ENCODE measurements around the gene FADS2. TPM values are rescaled to one million over a fixed set of nuclear protein-coding genes. Genes with fewer than 3 reads are reported as not detected.

The FADS2 gene
- total RNA-seq, 1 experiment from 2014 or later = 1,097 TPM

GRCh38 chr11:61905801-61906521 lies 77.9 kb downstream of the FADS2 start:
- ChIA-PET CTCF (no interaction called here), POLR2A (ENCODE audit: low non-redundant PET) (no interaction called here)
- H3K4me1 ChIP-seq (ENCODE audit: insufficient read depth, low read length, poor library complexity, severe bottlenecking) = no peaks in the 10 kb centered on the region
- TF ChIP-seq EZH2 (IDR thresholded peaks at IDR 0.05; ENCODE audit: borderline replicate concordance, low read depth, low read length, poor library complexity, severe bottlenecking) = no peak
- TF ChIP-seq CTCF (conservative IDR thresholded peaks at IDR 0.05; ENCODE audit: low read depth, low read length) = no peak
- H3K27ac ChIP-seq (ENCODE audit: low read depth, low read length, poor library complexity, severe bottlenecking) = no peak overlapping the region
- DNase-seq (ENCODE audit: low spot score) = no peak
- H3K4me3 ChIP-seq (ENCODE audit: low read depth, low read length, poor library complexity, severe bottlenecking) = no peak overlapping the region
- BruUV-seq (replicated peaks) = no TSS peak
- peaks cover 5% of the 10 kb centered on the region for H3K36me3 ChIP-seq (ENCODE audit: insufficient read depth, low read length, poor library complexity, severe bottlenecking)
- intact Hi-C loops (cut with micrococcal nuclease; ENCODE audit: unreplicated experiment) = no loop called here
- H3K9me3 ChIP-seq (ENCODE audit: low read depth, low read length, poor library complexity, severe bottlenecking) = no peaks in the 10 kb centered on the region
- H3K27me3 ChIP-seq (replicated peaks; ENCODE audit: insufficient read depth, low read depth, low read length, poor library complexity) = no peaks in the 10 kb centered on the region

GRCh38 chr11:61906522-61906909 lies 78.4 kb downstream of the FADS2 start:
- DNase-seq (ENCODE audit: low spot score) = no peak
- ChIA-PET CTCF (interaction anchor here (1.0 kb wide), 1 partner anchor 41 kb away, joined by 3 read pairs; no protein-coding TSS in a partner anchor), POLR2A (ENCODE audit: low non-redundant PET) (no interaction called here)
- no peaks in the 10 kb centered on the region for H3K27me3 ChIP-seq (replicated peaks; ENCODE audit: insufficient read depth, low read depth, low read length, poor library complexity)
- intact Hi-C loops (cut with micrococcal nuclease; ENCODE audit: unreplicated experiment) = no loop called here
- no peaks in the 10 kb centered on the region for H3K4me1 ChIP-seq (ENCODE audit: insufficient read depth, low read length, poor library complexity, severe bottlenecking)
- no peaks in the 10 kb centered on the region for H3K9me3 ChIP-seq (ENCODE audit: low read depth, low read length, poor library complexity, severe bottlenecking)
- no TSS peak for BruUV-seq (replicated peaks)
- no peak for TF ChIP-seq EZH2 (IDR thresholded peaks at IDR 0.05; ENCODE audit: borderline replicate concordance, low read depth, low read length, poor library complexity, severe bottlenecking)
- TF ChIP-seq CTCF (conservative IDR thresholded peaks at IDR 0.05; ENCODE audit: low read depth, low read length) = no peak
- H3K27ac ChIP-seq (ENCODE audit: low read depth, low read length, poor library complexity, severe bottlenecking) = no peak overlapping the region
- peaks cover 5% of the 10 kb centered on the region for H3K36me3 ChIP-seq (ENCODE audit: insufficient read depth, low read length, poor library complexity, severe bottlenecking)
- H3K4me3 ChIP-seq (ENCODE audit: low read depth, low read length, poor library complexity, severe bottlenecking) = no peak overlapping the region

GRCh38 chr11:61907282-61907681 lies 79.2 kb downstream of the FADS2 start:
- Histone ChIP-seq H3K4me1 (ENCODE audit: insufficient read depth, low read length, poor library complexity, severe bottlenecking) (no peaks in the 10 kb centered on the region), H3K4me3 (ENCODE audit: low read depth, low read length, poor library complexity, severe bottlenecking) (no peak overlapping the region), H3K36me3 (ENCODE audit: insufficient read depth, low read length, poor library complexity, severe bottlenecking) (peaks cover 5% of the 10 kb centered on the region), H3K27ac (ENCODE audit: low read depth, low read length, poor library complexity, severe bottlenecking) (no peak overlapping the region), H3K9me3 (ENCODE audit: low read depth, low read length, poor library complexity, severe bottlenecking) (no peaks in the 10 kb centered on the region), H3K27me3 (replicated peaks; ENCODE audit: insufficient read depth, low read depth, low read length, poor library complexity) (no peaks in the 10 kb centered on the region)
- ChIA-PET POLR2A (ENCODE audit: low non-redundant PET) (no interaction called here), CTCF (interaction anchor here (1.0 to 1.9 kb wide), 3 partner anchors 8 to 41 kb away, joined by 3 to 8 read pairs (median 4); no protein-coding TSS in a partner anchor)
- intact Hi-C loops (cut with micrococcal nuclease; ENCODE audit: unreplicated experiment) = no loop called here
- DNase-seq (ENCODE audit: low spot score) = no peak
- BruUV-seq (replicated peaks) = no TSS peak
- TF ChIP-seq EZH2 (IDR thresholded peaks at IDR 0.05; ENCODE audit: borderline replicate concordance, low read depth, low read length, poor library complexity, severe bottlenecking) (no peak), CTCF (conservative IDR thresholded peaks at IDR 0.05; ENCODE audit: low read depth, low read length) (no peak)

Measured in A673 (cell line).